Panc1 (cell line): Measurements from ENCODE around the gene PLXNB1.

Experiments
- CTCF ChIP-seq: fragments of 450-650 bp; IDR thresholded peaks from 2 replicates; pipeline ENCODE4 v1.5.1; 2017; ENCODE audit warnings: mild to moderate bottlenecking
- POLR2AphosphoS5 ChIP-seq: IDR thresholded peaks from 2 replicates; pipeline ENCODE4 v1.6.1; 2012; ENCODE audit warnings: mild to moderate bottlenecking, low read depth, low read length, moderate library complexity
- REST ChIP-seq, 2 experiments: IDR thresholded peaks; 2 replicates each; pipeline ENCODE4 v1.6.1; 2011 to 2012; ENCODE audit warnings: low read depth in 2 of 2, control low read depth in 1 of 2, low read length in 1 of 2, mild to moderate bottlenecking in 1 of 2, moderate library complexity in 1 of 2; ENCODE audit not compliant: insufficient read depth in 1 of 2
- SIN3A ChIP-seq: IDR thresholded peaks from 2 replicates; pipeline ENCODE4 v1.6.1; 2012; ENCODE audit warnings: low read depth, mild to moderate bottlenecking, low read length, moderate library complexity, borderline replicate concordance; ENCODE audit not compliant: insufficient read depth
- TCF7L2 ChIP-seq: IDR thresholded peaks from 2 replicates; pipeline ENCODE4 v1.6.1; 2011; ENCODE audit warnings: mild to moderate bottlenecking, low read depth, low read length, inconsistent platforms

DNA sequence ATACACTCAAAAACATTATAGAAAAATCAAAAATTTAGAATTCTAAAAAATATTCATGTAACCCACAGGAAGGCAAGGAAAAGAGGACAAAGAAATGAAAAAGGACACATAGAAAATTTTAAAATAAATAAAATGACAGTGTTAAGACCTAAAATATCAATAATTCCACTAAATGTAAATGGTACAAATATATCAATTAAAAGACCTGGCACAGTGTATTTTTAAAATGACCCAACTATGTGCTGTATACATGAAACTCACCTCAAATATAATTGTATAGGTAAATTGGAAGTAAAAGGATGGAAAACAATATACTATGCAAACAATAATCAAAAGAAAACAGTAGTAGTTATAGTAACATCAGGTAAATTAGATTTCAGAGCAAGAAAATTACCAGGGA, 68.0 kb downstream of the PLXNB1 start:
- TF ChIP-seq REST (IDR thresholded peaks at IDR 0.05; ENCODE audit: insufficient read depth in 1 of 2, low read depth in 2 of 2, low read length in 1 of 2): no peak
- no peak for TF ChIP-seq SIN3A
- no peak for TF ChIP-seq CTCF
- TF ChIP-seq POLR2AphosphoS5: no peak
- TF ChIP-seq TCF7L2: no peak
